Trophoblast cell (in vitro differentiated cells and primary cell): ENCODE data around the gene ARHGAP6.

Source experiments
- DNase-seq, 2 donors: peaks; one replicate each; pipeline ENCODE4 v3.0.0-alpha.2; 2016
- H2AFZ ChIP-seq: 2 replicates; pipeline ENCODE4 v1.6.1; 2013; ENCODE audit warnings: low read length, moderate library complexity, mild to moderate bottlenecking; ENCODE audit not compliant: insufficient read depth, poor library complexity
- H2AK5ac ChIP-seq: 2 replicates; pipeline ENCODE4 v1.6.1; 2013; ENCODE audit warnings: mild to moderate bottlenecking, low read length
- H2BK120ac ChIP-seq: 2 replicates; pipeline ENCODE4 v1.6.1; 2013; ENCODE audit warnings: low read length, mild to moderate bottlenecking, moderate library complexity; ENCODE audit not compliant: insufficient read depth, poor library complexity
- H2BK12ac ChIP-seq: 2 replicates; pipeline ENCODE4 v1.6.1; 2013; ENCODE audit warnings: mild to moderate bottlenecking, low read length, moderate library complexity
- H2BK5ac ChIP-seq: 2 replicates; pipeline ENCODE4 v1.6.1; 2013; ENCODE audit warnings: low read length, low read depth, moderate library complexity, mild to moderate bottlenecking; ENCODE audit not compliant: poor library complexity
- H3K14ac ChIP-seq: 2 replicates; pipeline ENCODE4 v1.6.1; 2013; ENCODE audit warnings: mild to moderate bottlenecking, low read length
- H3K18ac ChIP-seq: 2 replicates; pipeline ENCODE4 v1.6.1; 2013; ENCODE audit warnings: mild to moderate bottlenecking, low read length
- H3K23ac ChIP-seq: 2 replicates; pipeline ENCODE4 v1.6.1; 2013; ENCODE audit warnings: low read length
- H3K27ac ChIP-seq: 2 replicates; pipeline ENCODE4 v1.5.1; 2013; ENCODE audit warnings: low read depth, mild to moderate bottlenecking, inconsistent platforms, low read length, moderate library complexity
- H3K27me3 ChIP-seq: 2 replicates; pipeline ENCODE4 v1.6.1; 2013; ENCODE audit warnings: inconsistent platforms, mild to moderate bottlenecking, low read length, moderate library complexity; ENCODE audit not compliant: insufficient read depth
- H3K36me3 ChIP-seq, 2 experiments: 1 replicate in 1 of 2; 2 replicates in 1 of 2; pipeline ENCODE4 v1.6.1; 2013; ENCODE audit warnings: low read length in 2 of 2, mild to moderate bottlenecking in 2 of 2, moderate library complexity in 1 of 2; ENCODE audit not compliant: insufficient read depth in 2 of 2, control insufficient read depth in 1 of 2
- H3K4ac ChIP-seq: 2 replicates; pipeline ENCODE4 v1.6.1; 2013; ENCODE audit warnings: low read depth, mild to moderate bottlenecking, low read length, moderate library complexity
- H3K4me1 ChIP-seq, 2 experiments: 1 replicate in 1 of 2; 2 replicates in 1 of 2; pipeline ENCODE4 v1.6.1; 2013; ENCODE audit warnings: low read length in 2 of 2, mild to moderate bottlenecking in 2 of 2, moderate library complexity in 1 of 2; ENCODE audit not compliant: insufficient read depth in 2 of 2, control insufficient read depth in 1 of 2
- H3K4me2 ChIP-seq: 2 replicates; pipeline ENCODE4 v1.6.1; 2013; ENCODE audit warnings: inconsistent platforms, mild to moderate bottlenecking, low read length, moderate library complexity
- H3K4me3 ChIP-seq: 2 replicates; pipeline ENCODE4 v1.5.1; 2013; ENCODE audit warnings: mild to moderate bottlenecking, low read depth, low read length, inconsistent platforms
- H3K79me1 ChIP-seq: one replicate; pipeline ENCODE4 v1.6.1; 2013; ENCODE audit warnings: low read length
- H3K79me2 ChIP-seq: 2 replicates; pipeline ENCODE4 v1.6.1; 2013; ENCODE audit warnings: low read length, mild to moderate bottlenecking; ENCODE audit not compliant: control insufficient read depth, insufficient read depth, poor library complexity
- H3K9ac ChIP-seq: 2 replicates; pipeline ENCODE4 v1.6.1; 2013; ENCODE audit warnings: mild to moderate bottlenecking, low read length
- H3K9me3 ChIP-seq: 2 replicates; pipeline ENCODE4 v1.6.1; 2013; ENCODE audit warnings: low read depth, mild to moderate bottlenecking, control low read depth, inconsistent platforms, low read length; ENCODE audit not compliant: insufficient read depth
- H4K12ac ChIP-seq: 2 replicates; pipeline ENCODE4 v1.6.1; 2013; ENCODE audit warnings: low read depth, mild to moderate bottlenecking, low read length, moderate library complexity
- H4K8ac ChIP-seq: 2 replicates; pipeline ENCODE4 v1.6.1; 2013; ENCODE audit warnings: low read depth, mild to moderate bottlenecking, low read length, moderate library complexity
- H4K91ac ChIP-seq: one replicate; pipeline ENCODE4 v1.6.1; 2013; ENCODE audit warnings: low read depth, mild to moderate bottlenecking, low read length, moderate library complexity
- WGBS: extraction: QIAGEN DNeasy Blood & Tissue Kit; methylation state at CpG from one replicate; pipeline ENCODE4 v1.1.7; 2013; ENCODE audit warnings: missing lambda C conversion rate; ENCODE audit not compliant: insufficient read length, insufficient coverage; ENCODE audit errors: extremely low coverage; 5-methylcytosine and 5-hydroxymethylcytosine counted together

Gene ARHGAP6

GRCh38 chrX:11535156-11535919 is 130.4 kb downstream of the ARHGAP6 start:
- peaks cover 0 to 2% of the 10 kb centered on the region in 2 experiments for H3K4me1 ChIP-seq
- no peak overlapping the region for H2BK12ac ChIP-seq
- H2AK5ac ChIP-seq: no peak overlapping the region
- no peaks in the 10 kb centered on the region for H3K27me3 ChIP-seq
- no peak overlapping the region for H3K18ac ChIP-seq
- WGBS: no CpG with 5 or more reads among the region's 5 CpGs
- H4K8ac ChIP-seq: no peak overlapping the region
- no peak overlapping the region for H4K12ac ChIP-seq
- no peak overlapping the region for H3K4me3 ChIP-seq
- no peak overlapping the region for H3K4me2 ChIP-seq
- H3K14ac ChIP-seq: no peak overlapping the region
- no peaks in the 10 kb centered on the region for H3K36me3 ChIP-seq
- no peak overlapping the region for H2BK120ac ChIP-seq
- no peak overlapping the region for H3K4ac ChIP-seq
- H3K27ac ChIP-seq: no peak overlapping the region
- H4K91ac ChIP-seq: no peak overlapping the region
- H2AFZ ChIP-seq: no peak overlapping the region
- no peak overlapping the region for H3K9ac ChIP-seq
- peak in 1 of 2 donors; percentile 31 for DNase-seq
- H3K9me3 ChIP-seq: no peaks in the 10 kb centered on the region
- H2BK5ac ChIP-seq: no peak overlapping the region
- no peaks in the 10 kb centered on the region for H3K79me1 ChIP-seq
- no peak overlapping the region for H3K23ac ChIP-seq
- H3K79me2 ChIP-seq: no peaks in the 10 kb centered on the region

GRCh38 chrX:11533199-11533651 is 132.5 kb downstream of the ARHGAP6 start:
- Histone ChIP-seq H3K79me2 (no peaks in the 10 kb centered on the region), H3K18ac (no peak overlapping the region), H2BK120ac (no peak overlapping the region), H3K14ac (no peak overlapping the region), H3K27ac (no peak overlapping the region), H3K79me1 (no peaks in the 10 kb centered on the region), H3K9me3 (no peaks in the 10 kb centered on the region), H3K4me3 (no peak overlapping the region), H3K27me3 (no peaks in the 10 kb centered on the region), H2BK12ac (no peak overlapping the region), H2AFZ (no peak overlapping the region), H3K23ac (no peak overlapping the region), H4K12ac (no peak overlapping the region), H2AK5ac (no peak overlapping the region), H3K9ac (no peak overlapping the region), H4K91ac (no peak overlapping the region), H3K4me1 (peaks cover 0 to 2% of the 10 kb centered on the region in 2 experiments), H4K8ac (no peak overlapping the region), H3K4me2 (no peak overlapping the region), H2BK5ac (no peak overlapping the region), H3K4ac (no peak overlapping the region), H3K36me3 (no peaks in the 10 kb centered on the region)
- DNase-seq: peak; percentile 19 to 87
- WGBS: no CpG with 5 or more reads among the region's 2 CpGs

GRCh38 chrX:11532291-11533078 is 133.2 kb downstream of the ARHGAP6 start:
- H3K4me3 ChIP-seq: no peak overlapping the region
- H3K4me2 ChIP-seq: no peak overlapping the region
- H3K23ac ChIP-seq: no peak overlapping the region
- no peak overlapping the region for H3K9ac ChIP-seq
- H3K18ac ChIP-seq: no peak overlapping the region
- H3K79me1 ChIP-seq: no peaks in the 10 kb centered on the region
- H2BK5ac ChIP-seq: no peak overlapping the region
- no peak overlapping the region for H4K91ac ChIP-seq
- H3K4ac ChIP-seq: no peak overlapping the region
- H3K9me3 ChIP-seq: no peaks in the 10 kb centered on the region
- H3K27me3 ChIP-seq: no peaks in the 10 kb centered on the region
- H3K14ac ChIP-seq: no peak overlapping the region
- H3K4me1 ChIP-seq: peaks cover 0 to 2% of the 10 kb centered on the region in 2 experiments
- H3K79me2 ChIP-seq: no peaks in the 10 kb centered on the region
- H2BK120ac ChIP-seq: no peak overlapping the region
- H4K8ac ChIP-seq: no peak overlapping the region
- no peaks in the 10 kb centered on the region for H3K36me3 ChIP-seq
- H3K27ac ChIP-seq: peak overlapping the region; percentile 41
- no peak overlapping the region for H2BK12ac ChIP-seq
- H2AK5ac ChIP-seq: no peak overlapping the region
- no peak overlapping the region for H2AFZ ChIP-seq
- peak; percentile 27 to 29 for DNase-seq
- H4K12ac ChIP-seq: no peak overlapping the region

- Histone ChIP-seq H4K91ac (no peak overlapping the region), H3K23ac (no peak overlapping the region), H2AK5ac (no peak overlapping the region), H3K9me3 (no peaks in the 10 kb centered on the region), H3K79me1 (no peaks in the 10 kb centered on the region), H4K8ac (no peak overlapping the region), H2AFZ (no peak overlapping the region), H3K79me2 (no peaks in the 10 kb centered on the region), H3K27me3 (no peaks in the 10 kb centered on the region), H2BK5ac (no peak overlapping the region), H3K36me3 (no peaks in the 10 kb centered on the region), H3K4me3 (no peak overlapping the region), H3K9ac (no peak overlapping the region), H2BK120ac (no peak overlapping the region), H3K18ac (no peak overlapping the region), H3K4me2 (no peak overlapping the region), H3K14ac (no peak overlapping the region), H3K4me1 (peaks cover 0 to 2% of the 10 kb centered on the region in 2 experiments), H3K4ac (no peak overlapping the region), H3K27ac (no peak overlapping the region), H2BK12ac (no peak overlapping the region), H4K12ac (no peak overlapping the region)
- no CpG with 5 or more reads among the region's 1 CpG for WGBS
- DNase-seq: peak in 1 of 2 donors; percentile 33
These were observed 134.5 kb downstream of the ARHGAP6 start for GRCh38 chrX:11531226-11531625.
